ENCODE measurements around the gene ARID1B.

DNA sequence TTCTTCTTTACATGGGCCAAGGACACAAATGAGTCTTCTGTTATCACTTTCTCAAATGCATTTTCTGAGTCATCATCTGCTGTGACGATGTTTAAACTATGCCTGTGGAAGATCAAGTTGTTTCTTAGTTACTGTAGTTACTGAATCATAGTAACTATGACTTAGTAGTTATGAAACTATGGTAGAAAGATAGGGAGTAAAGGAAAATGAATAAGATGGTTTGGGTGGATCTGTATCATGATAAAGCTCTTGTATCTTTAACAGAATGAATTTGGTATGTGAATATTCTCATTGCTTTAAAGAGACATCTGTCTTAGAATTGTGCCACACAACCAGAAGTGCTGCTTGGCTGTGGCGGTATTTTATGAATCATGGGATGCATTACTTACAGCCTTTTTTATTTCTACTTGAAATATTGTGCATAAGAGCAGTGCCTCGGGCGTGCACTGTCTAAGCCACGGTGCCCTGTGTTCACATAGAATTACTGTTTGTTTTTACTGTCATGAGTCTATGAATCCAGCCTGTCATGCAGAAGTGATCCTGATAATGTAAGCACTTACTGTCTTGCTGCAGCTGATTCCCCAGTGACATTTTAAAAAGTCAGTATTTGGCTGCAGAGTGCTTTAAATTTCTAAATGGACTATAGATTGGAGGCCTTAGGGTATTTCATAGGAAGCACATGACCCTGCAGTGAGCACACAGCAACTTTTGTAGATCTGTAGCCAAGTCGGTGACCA lies 330.9 kb downstream of the ARID1B start:
- TF ChIP-seq, protein P1, sequence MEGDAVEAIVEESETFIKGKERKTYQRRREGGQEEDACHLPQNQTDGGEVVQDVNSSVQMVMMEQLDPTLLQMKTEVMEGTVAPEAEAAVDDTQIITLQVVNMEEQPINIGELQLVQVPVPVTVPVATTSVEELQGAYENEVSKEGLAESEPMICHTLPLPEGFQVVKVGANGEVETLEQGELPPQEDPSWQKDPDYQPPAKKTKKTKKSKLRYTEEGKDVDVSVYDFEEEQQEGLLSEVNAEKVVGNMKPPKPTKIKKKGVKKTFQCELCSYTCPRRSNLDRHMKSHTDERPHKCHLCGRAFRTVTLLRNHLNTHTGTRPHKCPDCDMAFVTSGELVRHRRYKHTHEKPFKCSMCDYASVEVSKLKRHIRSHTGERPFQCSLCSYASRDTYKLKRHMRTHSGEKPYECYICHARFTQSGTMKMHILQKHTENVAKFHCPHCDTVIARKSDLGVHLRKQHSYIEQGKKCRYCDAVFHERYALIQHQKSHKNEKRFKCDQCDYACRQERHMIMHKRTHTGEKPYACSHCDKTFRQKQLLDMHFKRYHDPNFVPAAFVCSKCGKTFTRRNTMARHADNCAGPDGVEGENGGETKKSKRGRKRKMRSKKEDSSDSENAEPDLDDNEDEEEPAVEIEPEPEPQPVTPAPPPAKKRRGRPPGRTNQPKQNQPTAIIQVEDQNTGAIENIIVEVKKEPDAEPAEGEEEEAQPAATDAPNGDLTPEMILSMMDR (IDR thresholded peaks at IDR 0.05; ENCODE audit: insufficient read depth, low read depth, low read length) = no peak
- no peak for TF ChIP-seq EZH2 (IDR thresholded peaks at IDR 0.05; ENCODE audit: insufficient read depth, low read length)

Data from astrocyte (in vitro differentiated cells and primary cell).